CMK (cell line): ENCODE results near the gene ATP6V0E1.
"Not testable (repeated sequence)": the region's sequence is repeated elsewhere in the genome, so short reads cannot be mapped to it uniquely, and the experiment has no call there.

Source experiments
- DNase-seq: peaks from one replicate; pipeline ENCODE4 v3.0.0-alpha.2; 2010; ENCODE audit warnings: low read depth

The ATP6V0E1 gene

DNA sequence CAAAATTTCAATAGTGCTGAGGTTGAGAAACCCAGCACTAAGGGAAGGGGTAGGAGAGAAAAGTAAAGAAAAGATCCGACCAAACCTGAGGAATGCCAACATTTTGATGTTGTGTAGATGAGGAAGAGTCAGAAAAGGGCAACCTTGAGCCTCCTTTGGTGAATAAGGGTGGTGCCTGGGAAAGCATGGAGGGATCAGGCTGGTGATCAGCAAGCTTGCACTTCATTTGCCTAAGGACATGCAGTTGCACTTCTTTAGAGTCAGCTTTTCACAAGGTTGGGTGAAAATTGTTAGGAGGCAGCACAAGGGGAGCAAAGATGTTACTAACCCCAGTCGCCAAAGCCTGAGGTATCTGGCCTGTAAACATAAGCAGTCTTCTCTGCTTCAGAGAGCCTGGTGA, 20.4 kb downstream of the ATP6V0E1 start:
- no peak for DNase-seq

DNA sequence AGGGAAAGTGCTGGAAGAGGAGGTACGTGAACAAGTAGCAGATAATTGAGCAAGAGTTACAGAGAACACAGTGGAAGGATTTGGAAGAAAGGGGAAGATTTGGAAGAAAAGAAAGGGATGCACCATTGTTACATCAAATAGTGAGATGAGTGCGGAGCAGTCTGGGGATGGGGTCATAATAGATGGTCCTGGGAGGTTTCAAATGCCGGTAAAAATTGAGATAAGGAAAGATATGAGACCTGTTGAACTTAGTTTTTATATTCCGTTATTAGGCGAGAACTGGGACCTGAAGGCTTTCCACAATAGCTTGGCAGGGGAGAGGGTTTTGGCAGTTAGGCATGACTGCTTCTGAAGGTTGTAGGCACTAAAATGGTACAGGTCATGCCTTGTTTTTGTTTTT, 20.9 kb downstream of the ATP6V0E1 start:
- DNase-seq = no peak

DNA sequence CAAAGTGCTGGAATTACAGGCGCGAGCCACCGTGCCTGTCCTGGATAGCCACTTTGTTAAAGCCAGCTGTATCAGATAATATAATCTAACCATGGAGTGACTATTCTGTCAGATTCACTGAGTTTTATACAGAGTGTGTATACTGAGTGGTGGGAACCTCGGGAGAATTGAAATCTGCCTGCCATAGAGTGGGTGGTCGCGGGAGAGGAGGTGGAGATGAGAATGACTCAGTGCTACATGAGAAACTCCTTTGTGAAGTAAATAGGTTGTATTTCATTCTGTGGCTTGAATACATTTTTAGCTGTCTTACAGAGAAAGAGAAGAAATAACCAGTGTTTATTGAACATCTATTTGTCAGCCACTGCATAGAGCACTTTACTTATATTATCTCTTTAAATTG, 26.4 kb downstream of the ATP6V0E1 start:
- no peak for DNase-seq

GRCh38 chr5:173010547-173011464, 27.2 kb downstream of the ATP6V0E1 start:
- DNase-seq = no peak

DNA sequence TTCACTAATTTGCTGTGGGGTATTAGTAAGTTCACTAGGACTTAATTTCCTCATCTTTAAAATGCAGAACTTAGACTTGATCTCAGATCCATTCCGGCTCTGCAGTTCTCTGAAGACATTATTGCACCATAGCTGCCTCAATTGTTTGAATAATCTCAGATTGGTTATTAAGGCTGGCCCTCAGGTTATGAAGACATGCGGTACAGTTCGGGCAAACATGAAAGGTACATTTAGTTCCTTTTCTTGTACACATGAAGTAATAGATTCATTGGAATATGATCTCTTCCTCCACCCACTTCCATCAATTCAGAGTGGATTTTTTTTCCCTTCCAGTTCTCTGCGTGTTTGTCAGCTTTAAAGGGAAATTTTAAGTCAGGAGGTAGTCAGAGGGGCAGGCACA, 28.0 kb downstream of the ATP6V0E1 start:
- DNase-seq = no peak

DNA sequence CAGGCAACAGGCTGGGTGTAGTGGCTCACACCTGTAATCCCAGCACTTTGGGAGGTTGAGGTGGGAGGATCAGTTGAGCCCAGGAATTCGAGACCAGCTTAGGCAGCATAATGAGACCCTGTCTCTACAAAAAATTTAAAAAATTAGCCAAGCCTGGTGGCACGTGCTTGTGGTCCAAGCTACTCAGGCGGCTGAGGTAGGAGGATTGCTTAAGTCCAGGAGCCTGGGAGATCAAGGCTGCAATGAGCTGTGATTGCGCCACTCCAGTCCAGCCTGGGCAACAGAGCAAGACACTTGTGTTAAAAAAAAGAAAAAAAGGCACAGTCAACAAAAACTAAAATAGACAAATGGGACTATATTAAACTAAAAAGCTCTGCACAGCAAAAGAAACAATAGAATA, 29.3 kb downstream of the ATP6V0E1 start:
- DNase-seq = no peak

- DNase-seq = no peak
Measured at GRCh38 chr5:173014671-173015070, 31.1 kb downstream of the ATP6V0E1 start.

DNA sequence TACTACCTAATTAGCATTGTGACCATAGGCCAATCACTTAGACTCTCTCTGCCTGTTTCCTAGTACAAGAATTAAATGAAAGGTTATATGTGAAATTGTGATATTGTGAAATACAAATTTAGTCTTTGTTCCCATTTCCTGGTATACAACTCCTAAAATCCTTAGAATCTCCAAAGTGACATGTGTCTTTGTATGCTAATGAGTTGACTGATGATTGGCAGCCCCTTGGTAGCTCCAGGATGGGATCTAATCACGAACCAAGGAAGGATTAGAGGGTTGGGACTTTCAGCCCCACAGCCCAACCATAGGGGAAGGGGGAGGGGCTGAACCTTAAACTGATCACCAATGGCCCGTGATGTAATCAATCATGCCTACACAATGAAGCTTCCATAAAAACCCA, 31.6 kb downstream of the ATP6V0E1 start:
- DNase-seq = no peak

GRCh38 chr5:173015598-173016455, 32.3 kb downstream of the ATP6V0E1 start:
- DNase-seq = no peak

DNA sequence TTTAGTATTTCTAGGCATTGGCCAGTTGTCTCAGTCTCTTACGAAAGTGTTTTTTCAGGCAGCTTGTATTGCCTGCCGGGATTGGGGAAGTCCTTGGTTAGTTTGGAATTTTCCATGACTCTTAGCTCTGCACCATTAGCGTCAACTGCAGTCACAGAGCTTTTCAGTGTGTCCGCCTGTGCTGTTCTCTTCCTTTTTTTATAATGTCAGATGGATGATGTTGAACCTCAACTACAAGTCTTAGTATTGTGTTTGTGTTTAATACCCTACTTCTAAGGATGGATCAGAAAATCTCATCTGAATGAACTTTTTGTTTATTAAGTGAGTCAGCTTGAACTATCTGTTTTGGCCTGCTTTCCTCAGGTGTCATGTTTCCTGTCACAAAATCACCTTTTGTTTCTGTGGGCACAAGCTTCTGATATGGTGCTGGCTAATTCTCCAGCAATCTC, 33.1 kb downstream of the ATP6V0E1 start:
- no peak for DNase-seq

DNA sequence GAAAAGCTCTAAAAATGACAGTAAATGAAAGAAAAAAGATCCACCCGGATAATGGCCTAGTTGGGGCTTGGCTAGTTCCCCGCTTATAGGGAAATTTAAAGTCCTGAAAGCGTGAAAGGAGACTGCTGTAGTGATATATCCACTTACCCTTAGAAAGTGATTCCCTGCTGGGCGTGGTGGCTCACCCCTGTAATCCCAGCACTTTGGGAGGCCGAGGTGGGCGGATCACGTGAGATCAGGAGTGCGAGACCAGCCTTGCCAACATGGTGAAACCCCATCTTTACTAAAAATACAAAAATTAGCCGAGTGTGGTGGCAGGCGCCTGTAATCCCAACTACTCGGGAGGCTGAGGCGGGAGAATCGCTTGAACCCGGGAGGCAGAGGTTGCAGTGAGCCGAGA, 33.5 kb downstream of the ATP6V0E1 start:
- not testable (repeated sequence) for DNase-seq

GRCh38 chr5:173018358-173018757, 34.8 kb downstream of the ATP6V0E1 start:
- DNase-seq = no peak

DNA sequence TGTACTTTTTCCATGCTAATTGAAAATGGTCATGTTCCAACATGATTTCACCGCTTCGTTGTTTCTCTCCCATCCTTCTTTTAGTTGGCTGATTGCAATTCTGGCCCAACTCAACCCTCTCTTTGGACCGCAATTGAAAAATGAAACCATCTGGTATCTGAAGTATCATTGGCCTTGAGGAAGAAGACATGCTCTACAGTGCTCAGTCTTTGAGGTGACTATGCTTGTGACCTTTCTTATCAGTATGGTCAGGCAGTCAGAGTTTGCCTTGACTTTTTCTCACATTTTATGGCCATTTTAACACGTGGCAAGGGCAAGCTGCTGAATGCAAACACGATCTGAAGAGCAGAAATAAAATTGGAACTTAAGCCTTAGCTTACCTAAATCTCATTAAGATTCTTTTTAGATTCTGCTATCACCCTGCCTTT, 36.6 kb downstream of the ATP6V0E1 start:
- no peak for DNase-seq

GRCh38 chr5:173020643-173021042, 37.1 kb downstream of the ATP6V0E1 start:
- DNase-seq = no peak

GRCh38 chr5:173025651-173026050, 42.1 kb downstream of the ATP6V0E1 start:
- no peak for DNase-seq

GRCh38 chr5:173027905-173028304, 44.3 kb downstream of the ATP6V0E1 start:
- DNase-seq = no peak

DNA sequence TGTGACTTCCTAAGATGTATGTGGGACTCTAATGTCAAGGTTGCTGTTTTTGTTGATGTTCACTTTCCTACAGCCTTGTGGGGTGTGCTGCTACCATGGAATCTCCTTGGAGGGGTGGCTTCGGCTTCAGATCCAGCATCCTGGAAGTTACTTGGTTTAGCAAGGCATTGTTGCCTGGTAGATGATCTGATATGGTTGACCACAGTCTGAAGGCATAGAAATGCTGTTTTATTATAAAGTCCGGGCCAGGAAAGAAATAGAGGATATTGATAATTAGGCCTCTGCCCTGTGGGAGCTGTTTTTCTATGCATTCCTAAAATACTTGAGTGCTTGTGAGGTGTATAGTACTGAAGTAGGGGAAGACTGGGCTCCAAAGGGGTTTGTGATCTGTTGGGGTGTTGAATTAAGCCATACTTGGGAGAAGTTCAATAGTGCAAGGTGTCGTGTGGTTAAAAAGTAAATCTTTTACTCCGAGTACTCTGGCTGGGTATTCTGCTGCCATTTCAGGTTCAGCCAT, 45.3 kb downstream of the ATP6V0E1 start:
- DNase-seq = no peak

DNA sequence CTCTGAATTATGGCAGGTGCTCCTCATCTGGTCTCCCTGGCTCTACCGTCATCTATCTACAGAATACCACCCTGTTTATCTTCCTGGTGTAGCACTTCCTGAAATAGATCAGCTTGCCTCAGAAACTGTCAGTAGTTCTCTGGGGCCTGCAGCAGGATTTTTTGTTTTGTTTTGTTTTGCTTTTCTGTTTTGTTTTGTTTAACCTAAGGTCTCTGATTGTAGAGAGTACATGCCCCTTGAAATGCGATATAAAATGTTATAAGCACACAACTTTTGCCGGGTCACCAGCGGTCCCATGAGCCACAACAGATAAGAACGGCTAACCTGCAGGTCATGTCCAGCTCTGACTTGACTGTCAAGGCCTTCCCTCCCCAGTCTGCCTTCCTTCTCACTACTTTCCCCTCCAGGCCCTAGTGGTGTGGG, 45.9 kb downstream of the ATP6V0E1 start:
- DNase-seq = no peak

DNA sequence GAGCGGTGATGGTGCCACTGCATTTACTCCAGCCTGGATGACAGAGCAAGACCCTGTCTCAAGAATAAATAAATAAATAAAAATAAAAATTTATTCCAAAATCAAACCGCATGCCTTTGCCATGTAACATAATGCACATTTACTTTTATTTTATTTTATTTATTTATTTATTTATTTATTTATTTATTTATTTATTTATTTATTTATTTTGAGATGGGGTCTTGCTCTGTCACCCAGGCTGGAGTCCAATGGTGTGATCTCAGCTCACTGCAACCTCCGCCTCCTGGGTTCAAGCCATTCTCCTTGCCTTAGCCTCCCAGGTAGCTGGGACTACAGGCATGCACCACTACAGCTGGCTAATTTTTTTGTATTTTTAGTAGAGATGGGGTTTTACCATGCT, 48.5 kb downstream of the ATP6V0E1 start:
- DNase-seq = not testable (repeated sequence)

DNA sequence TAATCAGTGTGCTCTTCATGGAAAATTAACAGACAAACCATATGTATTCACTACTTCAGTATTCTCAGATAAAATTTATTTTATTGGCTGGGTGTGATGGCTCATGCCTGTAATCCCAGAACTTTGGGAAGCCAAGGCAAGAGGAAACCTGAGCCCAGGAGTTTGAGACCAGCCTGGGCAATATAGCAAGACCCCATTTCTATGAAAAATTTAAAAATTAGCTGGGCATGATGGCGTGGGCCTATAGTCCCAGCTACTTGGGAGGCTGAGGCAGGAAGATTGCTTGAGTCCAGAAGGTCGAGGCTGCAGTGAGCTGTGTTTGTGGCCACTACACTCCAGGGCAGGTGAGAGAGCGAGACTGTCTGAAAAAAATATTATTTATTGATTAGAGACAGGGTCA, 49.2 kb downstream of the ATP6V0E1 start:
- DNase-seq = no peak

DNA sequence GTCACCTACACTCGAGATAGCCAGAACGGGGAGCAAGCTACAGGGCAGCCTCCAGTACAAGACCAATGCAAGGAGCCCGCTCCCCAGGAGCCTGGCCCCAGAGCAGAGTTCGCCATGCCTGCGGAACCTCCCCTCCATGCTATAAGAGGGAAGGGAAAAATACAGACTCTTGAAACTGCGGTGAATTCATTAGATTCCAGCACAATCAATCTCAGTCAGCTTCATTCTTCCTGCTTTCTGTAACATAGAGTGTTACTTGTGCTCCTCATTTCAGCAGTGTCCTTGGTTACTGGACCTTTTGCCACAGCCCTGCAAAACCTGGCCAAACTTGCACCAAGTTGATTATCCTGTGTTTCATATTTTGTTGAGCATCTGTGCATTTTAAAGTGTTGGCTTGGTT, 50.4 kb downstream of the ATP6V0E1 start:
- no peak for DNase-seq

DNA sequence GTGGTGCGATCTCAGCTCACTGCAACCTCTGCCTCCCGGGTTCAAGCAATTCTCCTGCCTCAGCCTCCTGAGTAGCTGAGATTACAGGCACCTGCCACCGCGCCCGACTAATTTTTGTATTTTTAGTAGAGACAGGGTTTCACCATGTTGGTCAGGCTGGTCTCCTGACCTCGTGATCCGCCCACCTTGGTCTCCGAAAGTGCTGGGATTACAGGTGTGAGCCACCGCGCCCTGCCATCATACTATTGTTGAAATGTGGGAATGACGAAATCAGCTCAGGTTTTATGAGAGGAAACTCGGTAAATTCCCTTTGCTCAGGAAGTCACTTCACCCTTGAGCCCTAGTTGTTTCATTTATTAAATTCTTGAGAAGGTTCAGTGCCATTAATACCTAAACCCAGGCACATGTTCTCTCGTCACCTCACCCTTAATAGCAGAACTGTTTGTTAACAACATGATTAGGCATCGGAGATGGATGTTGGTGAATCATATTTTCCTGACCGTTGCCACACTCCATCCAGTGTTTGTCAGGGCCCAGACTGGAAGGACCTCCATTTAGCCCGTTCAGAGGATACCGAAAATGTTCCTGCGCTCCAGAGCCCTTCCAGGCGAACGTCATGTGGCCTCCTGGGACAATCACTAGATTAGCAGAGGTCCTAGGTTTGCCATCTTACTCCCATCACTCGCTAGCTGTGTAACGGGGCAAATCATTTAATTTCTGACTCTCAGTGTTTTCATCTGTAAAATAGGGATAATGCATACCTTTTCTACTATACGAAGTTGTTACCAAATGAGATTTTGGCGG, 52.5 kb downstream of the ATP6V0E1 start:
- no peak for DNase-seq
